SK-N-SH (cell line): ENCODE results near the gene ITFG2. TPM values are rescaled to one million over a fixed set of nuclear protein-coding genes. Genes with fewer than 3 reads are reported as not detected.
A peak's percentile ranks its signal among the peaks of the same experiment; 100 is the strongest.

Experiments used
- CTCF ChIA-PET: fragments of 300-600, 350-600 bp; formaldehyde crosslinking; extraction: SDS; loops from one replicate; lab custom pipeline; 2021; lab: Yijun Ruan, JAX
- POLR2A ChIA-PET: fragments of 350-600 bp; sonication (Branson Sonifier 250); formaldehyde crosslinking; extraction: SDS; loops from one replicate; lab custom pipeline; 2020; ENCODE audit warnings: antibody characterized with exemption, inconsistent platforms; lab: Yijun Ruan, JAX
- DNase-seq: peaks from one replicate; pipeline ENCODE4 v3.0.0; 2012
- H2AFZ ChIP-seq: fragments of 200-600 bp; sonication (generic); 2 replicates; pipeline ENCODE4 v1.8.1; 2016; ENCODE audit warnings: antibody characterized with exemption, mild to moderate bottlenecking, low read depth
- H3F3A ChIP-seq: fragments of 200-600 bp; sonication (generic); replicated peaks from 2 replicates; pipeline ENCODE3; 2016; ENCODE audit warnings: antibody characterized with exemption, mild to moderate bottlenecking; ENCODE audit not compliant: insufficient read depth
- H3K27ac ChIP-seq, 2 experiments: fragments of 200-500 bp in 1 of 2; fragments of 200-600 bp in 1 of 2; sonication (Bioruptor generic) in 1 of 2; sonication (generic), shearing (Covaris generic) in 1 of 2; 2 replicates each; pipeline versions ENCODE4 v1.5.1 to v1.6.1; 2014 to 2016; ENCODE audit warnings: low read depth in 2 of 2, inconsistent platforms in 1 of 2, low read length in 1 of 2, mild to moderate bottlenecking in 1 of 2, mixed read lengths in 1 of 2
- H3K27me3 ChIP-seq: fragments of 200-600 bp; sonication (generic), shearing (Covaris generic); 2 replicates; pipeline ENCODE4 v1.6.1; 2016; ENCODE audit warnings: mixed run types; ENCODE audit not compliant: insufficient read depth
- H3K36me3 ChIP-seq, 2 experiments: fragments of 200-500 bp in 1 of 2; fragments of 200-600 bp in 1 of 2; sonication (Bioruptor generic) in 1 of 2; sonication (generic) in 1 of 2; replicated peaks in 1 of 2; 2 replicates each; pipeline versions ENCODE3 to v1.5.1; 2014 to 2016; ENCODE audit warnings: low read length in 1 of 2, mild to moderate bottlenecking in 1 of 2; ENCODE audit not compliant: insufficient read depth in 2 of 2, control insufficient read depth in 1 of 2
- H3K4me1 ChIP-seq, 2 experiments: fragments of 200-500 bp in 1 of 2; fragments of 200-600 bp in 1 of 2; sonication (Bioruptor generic) in 1 of 2; sonication (generic), shearing (Covaris generic) in 1 of 2; 2 replicates each; pipeline versions ENCODE4 v1.5.1 to v1.6.1; 2014 to 2016; ENCODE audit warnings: low read depth in 1 of 2, low read length in 1 of 2, mixed run types in 1 of 2; ENCODE audit not compliant: insufficient read depth in 2 of 2, control insufficient read depth in 1 of 2
- H3K4me2 ChIP-seq: fragments of 200-600 bp; sonication (generic), shearing (Covaris generic); 2 replicates; pipeline ENCODE4 v1.6.1; 2017; ENCODE audit warnings: mixed run types
- H3K4me3 ChIP-seq, 2 experiments: fragments of 200-500 bp in 1 of 2; fragments of 200-600 bp in 1 of 2; sonication (Bioruptor generic) in 1 of 2; sonication (generic), shearing (Covaris generic) in 1 of 2; 2 replicates each; pipeline versions ENCODE4 v1.5.1 to v1.8.1; 2014 to 2016; ENCODE audit warnings: low read depth in 2 of 2, inconsistent platforms in 1 of 2, low read length in 1 of 2, mild to moderate bottlenecking in 1 of 2, mixed read lengths in 1 of 2, moderate library complexity in 1 of 2
- H3K79me2 ChIP-seq: fragments of 200-600 bp; sonication (generic); 2 replicates; pipeline ENCODE4 v1.8.1; 2017; ENCODE audit warnings: mild to moderate bottlenecking; ENCODE audit not compliant: insufficient read depth
- H3K9ac ChIP-seq: fragments of 200-600 bp; sonication (generic); 2 replicates; pipeline ENCODE4 v1.6.1; 2017; ENCODE audit warnings: mixed run types
- H3K9me2 ChIP-seq: fragments of 200-600 bp; sonication (generic); 2 replicates; pipeline ENCODE4 v1.6.1; 2017; ENCODE audit warnings: mixed run types
- H3K9me3 ChIP-seq: fragments of 200-600 bp; sonication (generic); 2 replicates; pipeline ENCODE4 v1.6.1; 2017; ENCODE audit warnings: mixed run types, mild to moderate bottlenecking, moderate library complexity
- H4K20me1 ChIP-seq: fragments of 200-600 bp; sonication (generic); 2 replicates; pipeline ENCODE4 v1.6.1; 2017; ENCODE audit warnings: mild to moderate bottlenecking, mixed run types; ENCODE audit not compliant: insufficient read depth
- CHD2 ChIP-seq: fragments of 150-350 bp; IDR thresholded peaks from 2 replicates; pipeline ENCODE4 v1.6.1; 2018; ENCODE audit warnings: low read length; ENCODE audit not compliant: partially characterized antibody
- EP300 ChIP-seq, 2 experiments: IDR thresholded peaks; 2 replicates each; pipeline versions ENCODE4 v1.4.0 to v1.6.1; 2012; ENCODE audit warnings: borderline replicate concordance in 1 of 2, low read depth in 1 of 2, low read length in 1 of 2
- EZH2phosphoT487 ChIP-seq: fragments of 200-600 bp; sonication (generic); IDR thresholded peaks from 2 replicates; pipeline ENCODE4 v1.6.1; 2017; ENCODE audit warnings: low read depth, mixed run types, mild to moderate bottlenecking, antibody characterized with exemption, moderate library complexity, borderline replicate concordance
- FOSL2 ChIP-seq: IDR thresholded peaks from 2 replicates; pipeline ENCODE4 v1.4.0; 2012; ENCODE audit warnings: low read depth, mild to moderate bottlenecking, moderate library complexity, borderline replicate concordance
- FOXJ3 ChIP-seq: sonication (generic); formaldehyde crosslinking; IDR thresholded peaks from 2 replicates; pipeline ENCODE4 v1.5.1; 2020; ENCODE audit warnings: mild to moderate bottlenecking, missing genetic modification reagents
- FOXM1 ChIP-seq: IDR thresholded peaks from 2 replicates; pipeline ENCODE4 v1.4.0; 2012; ENCODE audit warnings: low read depth, mild to moderate bottlenecking
- GATA2 ChIP-seq: sonication (generic); formaldehyde crosslinking; IDR thresholded peaks from 2 replicates; pipeline ENCODE4 v1.5.0; 2020; ENCODE audit warnings: mild to moderate bottlenecking, missing genetic modification reagents
- JUND ChIP-seq: IDR thresholded peaks from 2 replicates; pipeline ENCODE4 v1.4.0; 2012
- MEF2A ChIP-seq: IDR thresholded peaks from 2 replicates; pipeline ENCODE4 v1.4.0; 2012; ENCODE audit warnings: low read depth, borderline replicate concordance
- NRF1 ChIP-seq: IDR thresholded peaks from 2 replicates; pipeline ENCODE4 v1.6.1; 2012; ENCODE audit warnings: low read depth, mild to moderate bottlenecking, low read length
- POLR2AphosphoS5 ChIP-seq: IDR thresholded peaks from 2 replicates; pipeline ENCODE4 v1.6.1; 2012; ENCODE audit warnings: low read depth, low read length
- RAD21 ChIP-seq: IDR thresholded peaks from 2 replicates; pipeline ENCODE4 v1.6.1; 2012; ENCODE audit warnings: mild to moderate bottlenecking, low read length
- REST ChIP-seq: IDR thresholded peaks from 2 replicates; pipeline ENCODE4 v1.6.1; 2012; ENCODE audit warnings: mild to moderate bottlenecking, low read depth, low read length, moderate library complexity
- RXRA ChIP-seq: IDR thresholded peaks from 2 replicates; pipeline ENCODE4 v1.4.0; 2012; ENCODE audit warnings: low read depth, mild to moderate bottlenecking, borderline replicate concordance
- SIN3A ChIP-seq: IDR thresholded peaks from 2 replicates; pipeline ENCODE4 v1.6.1; 2012; ENCODE audit warnings: low read depth, mild to moderate bottlenecking, low read length, moderate library complexity, borderline replicate concordance
- SMC3 ChIP-seq: IDR thresholded peaks from 2 replicates; pipeline ENCODE4 v1.6.1; 2012; ENCODE audit warnings: low read depth, low read length, improper control_type of control experiment
- TAF1 ChIP-seq: IDR thresholded peaks from 2 replicates; pipeline ENCODE4 v1.6.1; 2012; ENCODE audit warnings: low read depth, mild to moderate bottlenecking, low read length, moderate library complexity, borderline replicate concordance
- YY1 ChIP-seq: IDR thresholded peaks from 2 replicates; pipeline ENCODE4 v1.4.0; 2012; ENCODE audit warnings: low read depth, mild to moderate bottlenecking
- WGBS: methylation state at CpG from one replicate; pipeline ENCODE4 v1.1.6; 2017; ENCODE audit warnings: low lambda C conversion rate; 5-methylcytosine and 5-hydroxymethylcytosine counted together
- polyA plus RNA-seq, 3 experiments: library from polyadenylated mRNA; depleted of rRNA; stranded (reverse); fragments of >200 nt; gene quantifications; 2 replicates each; pipeline ENCODE4 v1.2.3, GENCODE V29; 2012
- TF ChIP-seq, protein P1 (sequence below): IDR thresholded peaks from 2 replicates; pipeline ENCODE4; 2012
- TF ChIP-seq, protein P2 (sequence below): fragments of 150-350 bp; IDR thresholded peaks from 2 replicates; pipeline ENCODE4 v1.6.1; 2017; ENCODE audit warnings: antibody characterized with exemption, low read length, low read depth, borderline replicate concordance

The ITFG2 gene
- polyA plus RNA-seq, 1 of the 3 experiments (the other 2 are of a cell fraction) = 27.2 TPM

DNA sequence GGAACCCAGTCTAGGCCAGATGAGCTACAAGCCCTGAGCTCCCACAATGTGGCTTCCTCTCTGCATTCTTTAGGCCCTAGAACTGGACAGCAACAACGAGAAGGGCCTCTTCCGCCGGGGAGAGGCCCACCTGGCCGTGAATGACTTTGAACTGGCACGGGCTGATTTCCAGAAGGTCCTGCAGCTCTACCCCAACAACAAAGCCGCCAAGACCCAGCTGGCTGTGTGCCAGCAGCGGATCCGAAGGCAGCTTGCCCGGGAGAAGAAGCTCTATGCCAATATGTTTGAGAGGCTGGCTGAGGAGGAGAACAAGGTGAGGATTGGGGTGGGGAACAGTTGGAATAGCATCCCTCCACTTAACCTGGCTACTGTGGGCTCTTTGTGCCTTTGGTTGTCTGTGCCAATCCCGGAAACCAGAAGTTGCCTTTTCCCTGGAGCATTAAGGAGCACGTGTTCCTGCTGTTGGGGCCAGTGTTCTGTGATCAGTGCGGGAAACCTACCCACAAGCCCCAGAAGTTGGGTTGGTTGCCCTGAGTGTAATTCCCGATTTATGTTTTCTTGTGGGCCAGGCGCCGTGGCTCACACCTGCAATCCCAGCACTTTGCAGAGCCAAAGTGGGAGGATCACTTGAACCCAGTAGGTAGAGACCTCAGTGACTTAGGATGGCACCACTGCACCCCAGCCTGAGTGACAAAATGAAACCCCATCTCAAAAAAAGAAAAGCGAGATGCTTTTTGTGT is 11.3 kb upstream of the ITFG2 start:
- CTCF ChIA-PET = interaction anchor here (0.8 to 2.8 kb wide), 5 partner anchors 10 to 62 kb away, joined by 3 to 18 read pairs (median 4); no protein-coding TSS in a partner anchor
- no peak for TF ChIP-seq POLR2AphosphoS5
- TF ChIP-seq EP300 (IDR thresholded peaks at IDR 0.05; ENCODE audit: borderline replicate concordance in 1 of 2, low read depth in 1 of 2, low read length in 1 of 2) = no peak
- TF ChIP-seq SIN3A = no peak
- TF ChIP-seq YY1 = no peak
- TF ChIP-seq FOXJ3 = no peak
- TF ChIP-seq FOSL2 = no peak
- TF ChIP-seq EZH2phosphoT487 = no peak
- no peak for TF ChIP-seq TAF1
- TF ChIP-seq, protein P1, sequence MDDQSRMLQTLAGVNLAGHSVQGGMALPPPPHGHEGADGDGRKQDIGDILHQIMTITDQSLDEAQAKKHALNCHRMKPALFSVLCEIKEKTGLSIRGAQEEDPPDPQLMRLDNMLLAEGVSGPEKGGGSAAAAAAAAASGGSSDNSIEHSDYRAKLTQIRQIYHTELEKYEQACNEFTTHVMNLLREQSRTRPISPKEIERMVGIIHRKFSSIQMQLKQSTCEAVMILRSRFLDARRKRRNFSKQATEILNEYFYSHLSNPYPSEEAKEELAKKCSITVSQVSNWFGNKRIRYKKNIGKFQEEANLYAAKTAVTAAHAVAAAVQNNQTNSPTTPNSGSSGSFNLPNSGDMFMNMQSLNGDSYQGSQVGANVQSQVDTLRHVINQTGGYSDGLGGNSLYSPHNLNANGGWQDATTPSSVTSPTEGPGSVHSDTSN = no peak
- no peak for TF ChIP-seq CHD2
- TF ChIP-seq, all 33 proteins: peak for 0
- Histone ChIP-seq H3K4me1 (peaks cover 0 to 21% of the 10 kb centered on the region in 2 experiments; a peak in 3 of 4 replicates), H4K20me1 (0 out of 2 replicates have a peak, but pooled peaks cover 5% of the 10 kb centered on the region), H3K27me3 (no peaks in the 10 kb centered on the region), H3K36me3 (peaks cover 50 to 88% of the 10 kb centered on the region in 2 experiments), H2AFZ (no peak overlapping the region), H3F3A (no peaks in the 10 kb centered on the region), H3K79me2 (peaks cover 17% of the 10 kb centered on the region), H3K9ac (no peak overlapping the region), H3K9me3 (no peaks in the 10 kb centered on the region), H3K27ac (no peak overlapping the region; a peak in 1 of 4 replicates), H3K9me2 (no peaks in the 10 kb centered on the region), H3K4me2 (no peak overlapping the region), H3K4me3 (no peak overlapping the region)
- POLR2A ChIA-PET = no interaction called here
- no peak for DNase-seq
- 95% methylated on average over 11 of the region's 16 CpGs for whole genome bisulfite sequencing

DNA sequence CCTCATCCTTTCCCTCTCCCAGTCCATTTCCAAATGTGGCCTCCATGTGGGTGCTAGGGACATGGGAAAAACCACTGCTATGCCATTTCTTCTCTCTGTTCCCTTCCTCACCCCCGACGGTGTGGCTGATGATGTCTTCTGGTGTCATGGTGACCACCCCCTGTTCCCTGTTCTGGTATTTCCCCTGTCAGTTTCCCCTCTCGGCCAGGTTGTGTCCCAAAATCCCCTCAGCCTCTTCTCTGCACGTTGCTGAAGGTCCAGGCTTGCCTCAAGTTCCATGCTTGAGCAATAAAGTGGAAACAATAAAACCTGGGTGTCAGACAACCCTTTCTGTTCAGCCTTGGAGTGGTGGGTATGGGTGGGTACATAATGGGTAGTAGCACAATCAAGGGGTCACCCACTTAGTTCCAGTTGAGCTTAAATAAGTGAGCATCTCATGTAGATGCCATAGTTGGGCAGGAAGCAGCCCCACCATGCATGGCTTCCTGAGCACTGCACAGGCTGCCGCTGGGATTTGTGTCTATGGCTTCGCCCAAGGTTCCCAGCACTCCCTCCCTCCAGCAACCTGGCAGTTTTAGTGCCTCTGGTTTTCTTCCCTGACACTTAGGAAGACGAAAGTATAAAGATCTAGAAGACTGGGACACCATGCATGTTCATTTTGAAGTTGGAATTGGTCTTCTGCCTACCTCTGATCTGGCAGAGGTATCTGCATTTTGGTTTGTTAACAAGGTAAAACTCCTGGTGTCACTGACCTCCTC is 8.7 kb upstream of the ITFG2 start:
- Histone ChIP-seq H3K27ac (peak overlapping the region in 1 of 2 experiments; percentile 4; a peak in 1 of 4 replicates), H2AFZ (no peak overlapping the region), H3K9me2 (no peaks in the 10 kb centered on the region), H3K36me3 (peaks cover 45 to 64% of the 10 kb centered on the region in 2 experiments), H3K27me3 (no peaks in the 10 kb centered on the region), H3K4me3 (no peak overlapping the region), H3F3A (no peaks in the 10 kb centered on the region), H4K20me1 (no peaks in the 10 kb centered on the region), H3K4me2 (no peak overlapping the region), H3K79me2 (no peaks in the 10 kb centered on the region), H3K9me3 (no peaks in the 10 kb centered on the region), H3K9ac (no peak overlapping the region), H3K4me1 (peaks cover 0 to 4% of the 10 kb centered on the region in 2 experiments; a peak in 1 of 4 replicates)
- DNase-seq = no peak
- ChIA-PET CTCF (no interaction called here), POLR2A (no interaction called here)
- WGBS = 90% methylated on average over 7 of the region's 7 CpGs
- TF ChIP-seq FOXM1 (no peak), RXRA (no peak), GATA2 (CRISPR knock-in tag) (no peak), TAF1 (no peak), FOXJ3 (no peak), NRF1 (no peak), REST (no peak), SMC3 (no peak), RAD21 (no peak), MEF2A (no peak), JUND (no peak), FOSL2 (no peak), EZH2phosphoT487 (no peak), POLR2AphosphoS5 (no peak)
- TF ChIP-seq, protein P2, sequence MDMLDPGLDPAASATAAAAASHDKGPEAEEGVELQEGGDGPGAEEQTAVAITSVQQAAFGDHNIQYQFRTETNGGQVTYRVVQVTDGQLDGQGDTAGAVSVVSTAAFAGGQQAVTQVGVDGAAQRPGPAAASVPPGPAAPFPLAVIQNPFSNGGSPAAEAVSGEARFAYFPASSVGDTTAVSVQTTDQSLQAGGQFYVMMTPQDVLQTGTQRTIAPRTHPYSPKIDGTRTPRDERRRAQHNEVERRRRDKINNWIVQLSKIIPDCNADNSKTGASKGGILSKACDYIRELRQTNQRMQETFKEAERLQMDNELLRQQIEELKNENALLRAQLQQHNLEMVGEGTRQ = no peak
